Right kidney (tissue), 1 donor: ENCODE data around the gene ARSD.
"Not testable (repeated sequence)": the region's sequence is repeated elsewhere in the genome, so short reads cannot be mapped to it uniquely, and the experiment has no call there.

Source experiments
- DNase-seq: peaks from one replicate; pipeline ENCODE4 v3.0.0-alpha.2; 2016

ARSD gene

DNA sequence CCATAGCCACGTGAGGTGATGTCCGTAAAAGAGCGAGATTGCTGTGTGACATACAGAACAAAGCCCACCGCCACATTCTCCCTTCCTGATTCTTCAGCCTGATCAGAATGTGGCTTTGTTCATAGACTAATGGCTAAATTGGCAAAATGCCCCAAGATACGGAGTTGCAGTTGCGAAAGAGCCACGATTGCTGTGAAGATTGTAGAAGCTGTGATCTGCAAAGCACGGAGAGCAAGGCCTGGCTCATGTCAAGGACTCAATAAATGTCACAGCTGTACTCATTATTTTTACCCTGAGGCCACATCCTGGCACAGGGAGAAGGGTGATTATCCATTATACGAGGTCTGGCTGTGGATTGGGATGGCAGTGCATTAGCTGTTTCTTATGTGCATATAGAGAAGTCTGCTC is 34.2 kb downstream of the ARSD start:
- peak; percentile 21 for DNase-seq

GRCh38 chrX:2892816-2893215 is 36.3 kb downstream of the ARSD start:
- no peak for DNase-seq

GRCh38 chrX:2890536-2891460 is 38.3 kb downstream of the ARSD start:
- not testable (repeated sequence) for DNase-seq

DNA sequence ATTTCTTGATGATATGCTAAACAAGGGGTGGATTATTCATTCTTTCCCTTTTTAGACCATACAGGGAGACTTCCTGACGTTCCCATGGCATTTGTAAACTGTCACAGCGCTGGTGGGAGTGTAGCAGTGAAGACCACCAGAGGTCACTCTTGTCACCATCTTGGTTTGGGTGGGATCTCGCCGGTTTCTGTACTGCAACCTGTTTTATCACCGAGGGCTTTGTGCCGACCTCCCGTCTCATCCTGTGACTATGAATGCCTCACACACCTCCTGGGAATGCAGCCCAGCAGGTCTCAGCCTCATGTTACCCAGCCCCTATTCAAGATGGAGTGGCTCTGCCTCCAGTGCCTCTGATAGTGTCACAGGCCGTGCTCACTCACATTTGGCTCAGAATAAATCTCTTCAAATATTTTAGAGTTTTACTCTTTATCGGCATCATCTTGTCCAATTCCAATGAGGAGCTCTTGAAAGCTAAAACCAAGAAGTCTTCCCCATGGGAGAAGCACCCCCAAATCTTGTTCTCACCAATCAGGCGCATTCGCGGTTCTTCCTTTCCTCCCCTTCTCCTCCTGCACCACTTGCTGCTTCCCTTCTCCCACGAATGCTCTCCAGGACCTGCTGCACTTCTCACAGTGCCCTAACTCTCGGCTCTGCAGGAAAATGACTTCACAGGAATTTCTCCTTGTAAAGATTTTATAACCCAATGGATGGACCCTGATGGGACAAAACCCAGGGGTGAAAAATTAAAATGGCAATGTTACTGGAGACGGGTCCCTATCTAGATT is 39.2 kb downstream of the ARSD start:
- peak; percentile 26 for DNase-seq

DNA sequence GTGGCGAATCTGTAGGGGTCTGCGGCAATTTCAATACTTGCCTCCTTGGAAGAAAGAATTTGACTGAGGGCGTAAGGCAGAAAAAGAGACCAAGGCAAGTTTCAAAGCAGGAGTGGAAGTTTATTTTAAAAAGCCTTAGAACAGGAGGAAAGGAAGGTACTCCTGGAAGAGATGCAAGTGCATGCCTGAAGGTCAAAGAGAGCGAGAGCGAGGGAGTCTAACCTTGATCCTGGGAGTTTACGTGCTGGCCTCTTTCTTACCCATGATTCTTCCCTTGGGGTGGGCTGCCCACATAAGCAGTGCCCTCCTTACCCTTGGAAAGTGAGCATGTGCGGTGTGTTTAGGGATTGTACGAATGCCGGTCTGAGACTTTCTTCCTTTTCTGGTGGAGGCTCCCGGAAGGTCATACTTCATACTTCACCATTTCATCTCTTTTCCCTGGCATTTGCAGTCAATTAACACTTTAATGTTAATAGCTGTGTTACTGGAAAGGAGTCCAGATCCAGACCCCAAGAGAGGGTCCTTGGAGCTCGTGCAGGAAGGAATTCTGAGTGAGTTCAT is 40.0 kb downstream of the ARSD start:
- peak; percentile 30 for DNase-seq

- DNase-seq, result no peak
Measured at GRCh38 chrX:2888309-2888708, 40.8 kb downstream of the ARSD start.

DNA sequence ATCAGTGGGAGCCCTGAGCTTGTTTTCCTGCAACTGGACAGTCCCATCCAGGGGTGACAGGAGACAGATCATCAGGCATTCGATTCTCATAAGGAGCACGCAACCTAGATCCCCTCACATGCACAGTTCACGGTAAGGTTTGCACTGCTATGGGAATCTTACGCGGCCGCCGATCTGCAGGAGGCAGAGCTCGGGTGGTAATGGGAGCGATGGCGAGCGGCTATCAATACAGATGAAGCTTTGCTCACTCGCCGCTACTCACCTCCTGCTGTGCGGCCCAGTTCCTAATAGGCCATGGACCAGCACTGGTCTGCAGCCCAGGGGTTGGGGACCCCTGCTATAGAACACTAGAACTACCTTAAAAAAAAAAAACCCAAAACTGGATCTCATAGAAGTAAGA is 45.4 kb downstream of the ARSD start:
- no peak for DNase-seq

DNA sequence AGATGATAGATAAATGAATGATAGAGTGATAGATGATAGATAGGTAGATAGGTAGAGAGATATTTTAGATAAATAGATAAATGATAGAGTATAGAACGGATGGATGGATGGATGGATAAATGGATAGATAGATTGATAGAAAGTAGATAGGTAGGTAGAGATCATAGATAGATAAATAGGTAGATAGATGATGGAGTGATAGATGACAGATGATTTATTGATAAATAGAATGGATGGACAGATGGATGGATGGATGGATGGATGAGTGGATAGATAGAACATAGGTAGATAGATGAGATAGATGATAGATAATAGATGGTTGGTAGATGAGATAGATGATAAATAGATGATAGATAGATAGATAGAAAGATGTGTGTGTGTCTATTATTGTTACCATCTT is 49.5 kb downstream of the ARSD start:
- DNase-seq, result no peak

GRCh38 chrX:2878563-2878962 is 50.6 kb downstream of the ARSD start:
- no peak for DNase-seq

GRCh38 chrX:2875798-2876399 is 53.2 kb downstream of the ARSD start:
- DNase-seq, result no peak

GRCh38 chrX:2875136-2875481 is 54.0 kb downstream of the ARSD start:
- no peak for DNase-seq

- DNase-seq, result no peak
Measured at GRCh38 chrX:2874222-2875135, 54.7 kb downstream of the ARSD start.

DNA sequence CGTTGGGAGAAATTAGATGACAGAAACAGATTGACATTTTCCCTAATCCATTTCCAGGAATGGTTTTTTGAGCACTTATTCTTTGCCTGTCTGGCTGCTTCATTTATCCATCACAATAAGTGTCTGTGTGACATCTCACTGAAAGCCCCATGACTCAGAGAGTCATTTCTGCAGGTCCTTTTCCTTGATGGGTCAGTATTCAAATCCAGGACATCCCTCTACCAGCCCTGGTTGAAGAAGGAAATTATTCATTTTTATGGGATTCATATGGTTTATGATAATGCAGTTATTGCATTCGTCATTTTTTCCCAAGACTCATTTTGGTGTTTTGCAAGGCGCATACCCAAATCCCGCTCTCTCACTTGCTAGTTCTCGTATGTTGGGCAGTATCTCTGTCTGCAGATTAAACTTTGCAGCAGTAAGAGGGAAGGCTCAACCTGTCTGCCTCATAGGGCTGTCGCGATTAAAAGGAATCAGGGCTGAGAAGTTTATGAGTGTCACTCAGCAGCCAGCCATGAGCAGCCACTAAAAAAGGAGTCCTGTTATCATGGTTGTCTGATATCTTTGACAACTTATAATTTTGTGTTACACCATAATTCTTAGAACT is 56.4 kb downstream of the ARSD start:
- no peak for DNase-seq

- no peak for DNase-seq
Measured at GRCh38 chrX:2871831-2872230, 57.3 kb downstream of the ARSD start.

GRCh38 chrX:2870650-2871049 is 58.5 kb downstream of the ARSD start:
- DNase-seq, result no peak

DNA sequence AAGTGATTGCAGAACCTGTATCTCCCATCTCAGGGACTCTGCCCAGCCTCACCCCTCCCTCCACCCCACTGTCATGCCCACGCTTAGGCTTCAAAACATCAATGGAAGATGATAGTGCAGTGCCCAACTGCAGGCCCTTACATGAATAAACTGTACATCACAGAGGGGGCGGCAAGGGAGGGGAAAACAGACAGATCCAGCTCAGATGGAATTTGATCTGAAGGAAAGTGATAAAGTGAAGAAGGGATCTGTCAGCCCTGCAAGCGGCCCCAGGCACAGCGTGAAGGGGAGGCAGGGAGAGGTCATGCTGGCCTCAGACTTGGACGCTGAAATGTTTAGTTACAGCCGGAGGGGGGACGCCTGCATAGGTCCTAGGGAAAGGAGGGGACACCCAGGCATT is 61.9 kb downstream of the ARSD start:
- DNase-seq, result no peak

DNA sequence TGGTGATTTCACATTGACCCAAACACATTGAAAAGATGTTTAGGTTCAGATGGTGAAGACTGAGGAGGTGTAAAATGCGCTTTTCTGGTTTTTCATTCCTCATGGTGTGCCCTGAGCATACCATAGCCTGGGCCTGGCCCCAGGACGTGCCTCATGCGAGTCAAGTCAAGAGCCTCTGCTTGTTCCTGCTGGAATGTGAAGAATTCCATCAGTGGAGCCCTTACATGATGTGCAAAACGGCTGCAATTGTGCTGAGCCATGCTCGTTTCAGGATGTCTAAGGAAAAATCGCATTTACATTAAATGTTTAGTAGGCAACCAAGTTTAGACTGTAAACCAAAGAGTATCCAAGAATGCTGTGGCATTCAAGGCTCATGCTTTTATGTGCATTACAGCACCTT is 65.5 kb downstream of the ARSD start:
- DNase-seq, result peak; percentile 10

DNA sequence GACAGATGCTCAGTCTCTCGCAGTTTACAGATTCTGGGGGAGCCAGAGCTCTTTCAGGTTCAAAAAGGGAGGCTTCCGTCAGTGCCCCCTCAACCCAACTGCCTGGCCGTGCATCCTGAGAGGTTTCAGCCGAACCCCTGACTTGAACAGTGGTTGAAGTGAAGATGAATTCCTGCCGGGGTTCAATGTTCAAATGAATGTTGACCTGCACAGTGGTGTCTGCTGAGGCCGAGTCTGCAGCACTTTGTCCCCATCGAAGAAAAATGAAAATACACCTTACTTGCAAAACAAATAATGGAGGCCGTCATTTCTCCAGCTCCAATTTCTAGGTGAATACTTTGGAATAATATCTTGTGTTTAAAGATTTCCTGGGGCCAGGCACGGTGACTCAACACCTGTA is 66.7 kb downstream of the ARSD start:
- no peak for DNase-seq

DNA sequence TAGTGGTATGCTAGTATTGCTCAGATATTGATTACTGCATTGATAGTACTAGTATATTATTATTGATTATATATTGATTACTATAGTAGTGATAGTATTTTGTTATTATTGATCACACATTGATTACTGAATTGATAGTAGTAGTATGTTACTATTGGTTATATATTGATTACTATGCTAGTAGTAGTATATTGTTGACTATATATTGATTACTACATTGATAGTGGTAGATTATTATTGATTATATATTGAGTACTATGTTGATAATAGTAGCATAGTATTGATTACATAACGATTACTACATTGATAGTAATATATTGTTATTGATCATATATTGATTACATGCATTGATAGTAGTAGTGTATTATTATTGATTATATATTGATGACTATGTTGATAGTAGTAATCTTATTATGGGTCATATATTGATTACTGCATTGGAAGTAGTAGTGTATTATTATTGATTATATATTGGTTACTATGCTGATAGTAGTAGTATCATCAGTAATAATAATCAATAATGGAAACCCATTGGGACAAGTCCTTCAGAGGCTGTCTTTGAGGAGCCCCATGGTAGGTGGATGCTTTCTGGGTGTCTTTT is 69.8 kb downstream of the ARSD start:
- no peak for DNase-seq

GRCh38 chrX:2857566-2857965 is 71.6 kb downstream of the ARSD start:
- no peak for DNase-seq

GRCh38 chrX:2855761-2856160 is 73.4 kb downstream of the ARSD start:
- no peak for DNase-seq
